ENCODE measurements around the gene KLHL26.

KLHL26 gene

DNA sequence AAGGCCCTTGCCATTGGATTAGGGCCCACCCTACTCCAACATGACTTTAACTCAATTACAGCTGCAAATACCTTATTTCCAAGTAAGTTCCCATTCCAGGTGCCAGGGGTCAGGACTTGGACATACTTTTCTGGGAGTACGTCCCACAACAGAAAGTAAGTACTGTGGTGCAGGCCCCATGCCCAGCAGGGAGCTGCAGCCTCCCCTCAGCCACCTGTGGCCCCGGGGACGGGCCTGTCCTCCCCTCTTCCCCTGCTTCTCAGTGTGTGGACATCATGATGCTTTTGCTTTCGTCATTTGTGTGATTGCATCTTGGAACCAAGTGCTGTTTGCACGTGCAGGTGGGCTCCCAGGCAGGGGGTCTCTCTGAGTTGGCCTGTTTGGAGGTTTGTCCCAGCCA lies 78.6 kb downstream of the KLHL26 start:
- Histone ChIP-seq H3K36me3 (ENCODE audit: control insufficient read depth, insufficient read depth, low read length) (no peaks in the 10 kb centered on the region), H3K4me1 (ENCODE audit: control insufficient read depth, insufficient read depth, low read length) (no peaks in the 10 kb centered on the region), H3K9ac (ENCODE audit: low read length) (no peak overlapping the region), H3K4me3 (ENCODE audit: low read length) (no peak overlapping the region), H3K9me3 (ENCODE audit: control insufficient read depth, low read length) (no peaks in the 10 kb centered on the region), H3K27me3 (ENCODE audit: control insufficient read depth, insufficient read depth, low read length) (no peaks in the 10 kb centered on the region)

DNA sequence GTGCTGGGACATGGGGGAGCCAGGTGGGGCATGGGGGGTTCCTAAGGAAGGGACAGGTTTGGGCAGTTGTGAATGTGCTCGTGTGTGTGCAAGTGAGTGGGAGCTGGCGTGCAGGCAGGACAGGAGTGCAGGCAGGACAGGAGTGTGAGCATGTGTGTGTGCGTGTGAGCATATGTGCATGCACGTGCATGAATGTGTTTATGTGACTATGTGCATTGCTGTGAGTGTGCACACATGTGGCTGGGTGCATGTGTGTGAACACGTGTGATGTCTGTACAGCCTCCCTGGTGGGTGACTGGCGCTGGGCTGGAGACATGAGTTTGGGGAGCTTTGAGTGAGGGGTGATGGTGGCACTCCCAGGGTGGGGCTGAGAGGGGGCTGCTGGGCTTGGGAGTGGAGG lies 80.0 kb downstream of the KLHL26 start:
- H3K27me3 ChIP-seq (ENCODE audit: control insufficient read depth, insufficient read depth, low read length) = no peaks in the 10 kb centered on the region
- no peak overlapping the region for H3K9ac ChIP-seq (ENCODE audit: low read length)
- H3K4me3 ChIP-seq (ENCODE audit: low read length) = no peak overlapping the region
- H3K4me1 ChIP-seq (ENCODE audit: control insufficient read depth, insufficient read depth, low read length) = no peaks in the 10 kb centered on the region
- no peaks in the 10 kb centered on the region for H3K9me3 ChIP-seq (ENCODE audit: control insufficient read depth, low read length)
- H3K36me3 ChIP-seq (ENCODE audit: control insufficient read depth, insufficient read depth, low read length) = no peaks in the 10 kb centered on the region

DNA sequence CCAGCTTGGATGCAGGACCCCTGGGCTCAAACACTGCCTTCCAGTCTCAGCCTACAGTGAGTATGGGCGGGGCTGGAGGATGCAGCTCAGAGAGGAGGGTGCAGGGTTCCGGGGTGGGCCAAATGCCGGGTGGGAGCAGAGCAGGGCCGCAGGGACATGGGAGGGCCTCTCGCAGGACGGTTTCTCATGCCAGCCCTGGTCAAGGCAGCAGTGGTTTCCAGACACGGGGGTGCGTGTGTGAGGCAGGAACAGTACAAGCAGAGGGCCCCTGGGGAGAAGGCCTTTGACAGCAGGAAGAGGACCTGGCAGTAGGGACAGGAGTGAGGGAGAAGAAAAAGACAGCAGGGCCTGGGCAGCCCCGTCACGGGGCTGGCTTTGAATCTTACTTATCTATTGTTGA lies 80.8 kb downstream of the KLHL26 start:
- H3K9me3 ChIP-seq (ENCODE audit: control insufficient read depth, low read length) = no peaks in the 10 kb centered on the region
- H3K27me3 ChIP-seq (ENCODE audit: control insufficient read depth, insufficient read depth, low read length) = no peaks in the 10 kb centered on the region
- no peaks in the 10 kb centered on the region for H3K4me1 ChIP-seq (ENCODE audit: control insufficient read depth, insufficient read depth, low read length)
- no peak overlapping the region for H3K9ac ChIP-seq (ENCODE audit: low read length)
- H3K36me3 ChIP-seq (ENCODE audit: control insufficient read depth, insufficient read depth, low read length) = no peaks in the 10 kb centered on the region
- H3K4me3 ChIP-seq (ENCODE audit: low read length) = no peak overlapping the region

DNA sequence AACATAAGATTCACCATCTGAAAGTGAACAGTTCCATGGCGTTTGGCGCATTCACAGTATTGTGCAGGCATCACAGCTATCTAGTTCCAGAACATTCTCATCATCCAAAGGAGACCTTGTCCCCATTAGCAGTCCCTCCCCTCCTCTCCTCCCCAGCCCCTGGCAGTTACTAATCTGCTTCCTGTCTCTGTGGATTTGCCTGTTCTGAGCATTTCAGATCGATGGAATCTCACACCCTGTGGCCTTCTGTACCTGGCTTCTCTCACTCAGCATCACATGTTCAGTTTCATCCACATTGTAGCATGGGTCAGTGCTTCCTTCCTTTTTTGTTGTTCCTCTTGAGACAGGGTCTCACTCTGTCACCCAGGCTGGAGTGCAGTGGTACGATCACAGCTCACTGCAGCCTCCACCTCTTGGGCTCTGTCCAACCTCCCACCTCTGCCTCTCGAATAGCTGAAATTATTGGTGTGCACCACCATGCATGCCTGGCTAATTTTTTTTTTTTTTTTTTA lies 81.2 kb downstream of the KLHL26 start:
- Histone ChIP-seq H3K9me3 (ENCODE audit: control insufficient read depth, low read length) (no peaks in the 10 kb centered on the region), H3K27me3 (ENCODE audit: control insufficient read depth, insufficient read depth, low read length) (no peaks in the 10 kb centered on the region), H3K4me1 (ENCODE audit: control insufficient read depth, insufficient read depth, low read length) (no peaks in the 10 kb centered on the region), H3K36me3 (ENCODE audit: control insufficient read depth, insufficient read depth, low read length) (no peaks in the 10 kb centered on the region), H3K4me3 (ENCODE audit: low read length) (no peak overlapping the region), H3K9ac (ENCODE audit: low read length) (no peak overlapping the region)

DNA sequence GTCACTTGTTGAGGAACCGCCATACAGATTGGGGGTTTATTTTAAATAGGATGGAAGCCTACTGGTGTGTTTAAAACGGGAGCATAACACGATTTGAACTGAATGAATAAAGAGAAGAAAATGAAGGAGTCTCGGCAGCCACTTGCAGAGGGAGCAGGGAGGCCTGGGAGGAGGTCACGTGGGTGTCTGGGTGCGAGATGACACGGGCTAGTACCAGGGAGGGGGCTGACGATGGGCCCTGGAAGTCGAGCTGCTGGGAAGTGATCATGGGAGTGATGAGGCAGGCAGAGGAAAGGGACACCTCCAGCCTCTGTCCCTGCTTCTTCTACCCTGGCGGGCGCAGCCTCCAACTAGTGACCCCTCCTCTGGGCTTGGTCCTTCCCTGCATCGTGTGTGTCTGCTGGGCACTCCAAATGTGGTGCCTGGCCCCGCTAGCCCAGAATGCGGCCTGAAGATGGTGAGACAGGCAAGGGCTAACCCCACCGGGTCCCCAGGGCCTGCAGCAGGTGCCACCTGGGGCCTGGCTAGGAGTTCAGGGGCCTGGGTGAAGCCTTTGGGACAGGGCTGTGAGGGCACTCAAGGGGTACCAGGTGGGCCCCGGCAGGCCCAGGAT lies 82.1 kb downstream of the KLHL26 start:
- H3K27me3 ChIP-seq (ENCODE audit: control insufficient read depth, insufficient read depth, low read length) = no peaks in the 10 kb centered on the region
- no peaks in the 10 kb centered on the region for H3K9me3 ChIP-seq (ENCODE audit: control insufficient read depth, low read length)
- no peak overlapping the region for H3K4me3 ChIP-seq (ENCODE audit: low read length)
- H3K4me1 ChIP-seq (ENCODE audit: control insufficient read depth, insufficient read depth, low read length) = no peaks in the 10 kb centered on the region
- H3K36me3 ChIP-seq (ENCODE audit: control insufficient read depth, insufficient read depth, low read length) = no peaks in the 10 kb centered on the region
- H3K9ac ChIP-seq (ENCODE audit: low read length) = no peak overlapping the region

DNA sequence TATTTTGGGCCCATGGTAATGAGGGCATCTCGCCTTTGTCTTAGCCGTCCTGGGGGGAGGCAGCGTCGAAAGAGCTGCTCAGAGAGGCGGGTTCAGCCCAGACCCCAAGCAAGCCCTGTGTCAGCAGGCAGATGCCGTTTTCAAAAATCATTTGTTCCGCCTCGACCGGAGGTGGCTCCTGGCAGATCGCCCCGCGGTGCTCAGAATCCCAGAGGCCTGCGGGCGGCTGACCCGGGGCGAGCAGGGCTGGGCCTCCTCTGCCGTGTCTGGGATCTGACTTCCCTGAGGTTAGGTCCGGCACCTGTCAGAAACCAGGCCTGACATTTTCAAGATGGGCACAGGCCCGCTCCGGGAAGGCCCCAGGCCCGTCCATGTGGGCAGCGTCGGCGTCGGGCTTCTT lies 82.7 kb downstream of the KLHL26 start:
- no peaks in the 10 kb centered on the region for H3K4me1 ChIP-seq (ENCODE audit: control insufficient read depth, insufficient read depth, low read length)
- no peak overlapping the region for H3K4me3 ChIP-seq (ENCODE audit: low read length)
- H3K9me3 ChIP-seq (ENCODE audit: control insufficient read depth, low read length) = no peaks in the 10 kb centered on the region
- H3K27me3 ChIP-seq (ENCODE audit: control insufficient read depth, insufficient read depth, low read length) = no peaks in the 10 kb centered on the region
- H3K9ac ChIP-seq (ENCODE audit: low read length) = no peak overlapping the region
- H3K36me3 ChIP-seq (ENCODE audit: control insufficient read depth, insufficient read depth, low read length) = no peaks in the 10 kb centered on the region

Measured in mucosa of stomach (tissue), 1 donor.